GM18873 (cell line): ENCODE measurements around the gene VTN.

Source experiments
- ATAC-seq: cut with Tn5 transposase; IDR thresholded peaks from one replicate; pipeline ENCODE4 v1.9.1; 2021; ENCODE audit warnings: mild to moderate bottlenecking, moderate library complexity, moderate number of reproducible peaks; ENCODE audit not compliant: unreplicated experiment, low FRiP score

Gene VTN

GRCh38 chr17:28370035-28370743 lies at the start of gene VTN:
Gene VTN (minus strand): TSS chr17:28370307. CDS start chr17:28370203, 104 bp downstream.
- ATAC-seq: no peak

- no peak for ATAC-seq
These were observed 46.7 kb upstream of the VTN start for GRCh38 chr17:28416703-28417311.

- no peak for ATAC-seq
These were observed 45.8 kb upstream of the VTN start for GRCh38 chr17:28415886-28416285.

GRCh38 chr17:28413804-28414203 lies 43.7 kb upstream of the VTN start:
- ATAC-seq: no peak

GRCh38 chr17:28412099-28412498 lies 42.0 kb upstream of the VTN start:
- no peak for ATAC-seq

- ATAC-seq: no peak
These were observed 37.8 kb upstream of the VTN start for GRCh38 chr17:28407974-28408306.

- ATAC-seq: no peak
These were observed 37.2 kb upstream of the VTN start for GRCh38 chr17:28407130-28407973.

- no peak for ATAC-seq
These were observed 36.3 kb upstream of the VTN start for GRCh38 chr17:28406473-28406814.

- no peak for ATAC-seq
These were observed 35.7 kb upstream of the VTN start, which contains the start of gene SLC46A1 for GRCh38 chr17:28405632-28406472. Gene SLC46A1 (minus strand): TSS chr17:28406212. CDS start chr17:28406114, 98 bp downstream.

GRCh38 chr17:28404812-28405570 lies 34.9 kb upstream of the VTN start:
- no peak for ATAC-seq

- ATAC-seq: no peak
These were observed 34.3 kb upstream of the VTN start for GRCh38 chr17:28404461-28404811.

- no peak for ATAC-seq
These were observed 33.9 kb upstream of the VTN start for GRCh38 chr17:28404007-28404406.

- no peak for ATAC-seq
These were observed 32.7 kb upstream of the VTN start for GRCh38 chr17:28402844-28403243.

- ATAC-seq: no peak
These were observed 32.1 kb upstream of the VTN start for GRCh38 chr17:28402224-28402630.

- ATAC-seq: no peak
These were observed 29.7 kb upstream of the VTN start for GRCh38 chr17:28399808-28400207.

GRCh38 chr17:28398280-28398981 lies 28.3 kb upstream of the VTN start:
- ATAC-seq: no peak

- no peak for ATAC-seq
These were observed 27.7 kb upstream of the VTN start for GRCh38 chr17:28397687-28398279.

GRCh38 chr17:28397275-28397674 lies 27.2 kb upstream of the VTN start:
- ATAC-seq: no peak

- no peak for ATAC-seq
These were observed 26.6 kb upstream of the VTN start for GRCh38 chr17:28396635-28397239.
